NCI-H2081 treated with DMSO at 0.1 percent for 48 hours (cell line): ENCODE data around the gene RAB34.

Source experiments
- DNase-seq: peaks from one replicate; lab custom pipeline; 2025; lab: John Stamatoyannopoulos, UW

RAB34 gene, protein sequence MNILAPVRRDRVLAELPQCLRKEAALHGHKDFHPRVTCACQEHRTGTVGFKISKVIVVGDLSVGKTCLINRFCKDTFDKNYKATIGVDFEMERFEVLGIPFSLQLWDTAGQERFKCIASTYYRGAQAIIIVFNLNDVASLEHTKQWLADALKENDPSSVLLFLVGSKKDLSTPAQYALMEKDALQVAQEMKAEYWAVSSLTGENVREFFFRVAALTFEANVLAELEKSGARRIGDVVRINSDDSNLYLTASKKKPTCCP

DNA sequence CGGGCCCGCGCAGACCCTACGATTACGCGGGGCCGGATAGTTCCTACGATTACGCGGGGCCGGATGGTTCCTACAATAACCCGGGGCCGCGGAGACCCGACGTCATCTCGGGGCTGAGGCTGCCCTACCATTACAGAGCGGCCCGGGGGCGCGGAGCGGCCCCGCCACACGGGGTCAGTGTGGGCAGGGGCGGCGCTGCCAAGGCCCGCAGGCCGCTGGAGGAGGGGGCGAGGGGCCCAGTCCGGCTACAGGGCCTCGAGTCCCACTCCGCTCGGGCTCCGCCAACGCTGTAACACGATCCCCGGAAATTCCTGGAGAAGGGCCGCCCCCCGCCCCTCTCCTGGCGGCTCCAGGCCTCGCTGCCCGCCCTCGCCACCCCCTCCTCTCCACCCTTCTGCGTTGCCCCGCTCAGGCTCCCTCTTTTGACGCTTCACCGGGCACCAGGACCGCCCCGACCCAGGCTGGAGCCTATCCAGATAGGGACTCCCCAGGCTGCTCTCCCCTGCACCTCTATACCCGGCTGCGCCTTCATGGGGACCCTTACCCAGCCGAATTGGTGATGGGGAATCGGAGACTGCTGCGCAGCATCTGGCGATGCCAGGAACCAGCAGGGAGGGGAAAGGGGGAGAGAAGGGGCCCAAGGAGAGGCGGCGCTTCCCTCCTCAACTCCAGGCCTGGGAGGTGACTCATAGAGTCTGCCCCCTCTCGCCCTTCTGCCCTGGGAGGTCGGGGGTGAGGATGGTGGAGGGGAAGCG lies at the start of gene RAB34:
Gene RAB34 (minus strand): TSS at position 291 of the 755 bp plus-strand sequence. CDS start 602 bp downstream, outside the sequence.
- no peak for DNase-seq

DNA sequence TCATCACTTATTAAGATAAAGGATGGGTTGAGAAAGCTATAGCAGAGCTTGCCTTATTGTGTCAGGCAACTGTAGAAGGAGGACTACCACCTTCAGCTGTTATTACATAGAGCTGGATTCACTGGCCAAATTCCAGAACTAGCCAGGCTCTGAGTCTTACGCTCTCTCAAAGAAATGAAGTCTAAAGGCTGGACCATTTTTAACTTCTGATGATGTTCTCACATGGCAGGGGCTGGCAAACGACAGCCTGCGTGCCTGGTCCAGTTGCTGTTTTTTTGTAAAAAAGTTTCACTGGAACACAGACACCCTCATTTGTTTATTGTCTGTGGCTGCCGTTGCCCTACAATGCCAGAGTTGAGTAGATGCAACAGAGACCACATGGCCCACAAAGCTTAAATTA lies 47.4 kb upstream of the RAB34 start:
- no peak for DNase-seq

DNA sequence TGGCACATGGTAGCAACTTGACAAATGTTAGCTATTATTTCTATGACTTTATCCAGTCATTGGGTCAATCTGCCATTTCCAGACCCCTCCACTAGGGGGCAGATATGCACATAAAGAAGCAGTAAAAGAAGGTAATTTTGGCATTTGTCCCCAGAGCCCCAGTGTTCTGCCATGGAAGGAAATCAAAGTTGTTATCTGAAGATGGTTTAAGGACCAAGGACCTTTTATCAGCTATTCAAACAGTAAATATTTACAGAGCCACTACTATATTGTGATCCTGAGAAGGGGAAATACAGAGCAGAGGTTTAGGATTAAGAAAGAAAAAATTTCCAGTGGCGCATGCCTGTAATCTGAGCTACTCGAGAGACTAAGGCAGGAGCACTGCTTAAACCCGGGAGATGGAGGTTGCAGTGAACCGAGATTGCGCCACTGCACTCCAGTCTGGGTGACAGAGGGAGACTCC lies 46.2 kb upstream of the RAB34 start:
- DNase-seq, result no peak

DNA sequence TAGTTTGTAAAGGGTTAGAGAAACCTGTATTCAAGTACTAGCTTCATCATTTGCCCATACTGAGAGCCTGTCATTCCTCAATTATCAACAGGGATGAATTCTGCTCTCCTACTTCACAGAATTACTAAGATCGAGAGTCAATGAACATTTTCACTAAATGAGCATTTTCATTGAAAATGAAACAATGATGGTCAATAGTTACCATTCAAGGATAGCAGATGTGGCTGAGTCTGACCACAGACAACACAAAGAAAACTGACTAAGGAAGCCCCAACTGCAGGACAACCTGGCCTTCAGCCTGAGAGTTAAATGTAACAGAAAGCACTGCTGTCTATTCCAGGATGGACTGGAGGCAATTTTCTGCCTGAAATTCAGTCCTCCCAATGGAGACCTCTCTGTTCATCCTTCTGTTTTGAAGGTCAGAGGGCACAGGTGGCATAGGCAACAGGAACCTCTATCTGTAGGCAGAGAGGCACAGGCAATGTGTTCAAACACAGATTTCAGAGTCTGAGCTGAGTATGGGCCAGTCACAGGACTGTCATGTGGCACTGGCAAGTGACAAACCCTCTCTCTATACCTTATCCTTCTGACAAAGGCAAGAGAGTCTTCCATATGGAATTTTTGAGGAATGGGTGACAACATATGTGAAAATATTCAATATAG lies 45.6 kb upstream of the RAB34 start:
- no peak for DNase-seq

DNA sequence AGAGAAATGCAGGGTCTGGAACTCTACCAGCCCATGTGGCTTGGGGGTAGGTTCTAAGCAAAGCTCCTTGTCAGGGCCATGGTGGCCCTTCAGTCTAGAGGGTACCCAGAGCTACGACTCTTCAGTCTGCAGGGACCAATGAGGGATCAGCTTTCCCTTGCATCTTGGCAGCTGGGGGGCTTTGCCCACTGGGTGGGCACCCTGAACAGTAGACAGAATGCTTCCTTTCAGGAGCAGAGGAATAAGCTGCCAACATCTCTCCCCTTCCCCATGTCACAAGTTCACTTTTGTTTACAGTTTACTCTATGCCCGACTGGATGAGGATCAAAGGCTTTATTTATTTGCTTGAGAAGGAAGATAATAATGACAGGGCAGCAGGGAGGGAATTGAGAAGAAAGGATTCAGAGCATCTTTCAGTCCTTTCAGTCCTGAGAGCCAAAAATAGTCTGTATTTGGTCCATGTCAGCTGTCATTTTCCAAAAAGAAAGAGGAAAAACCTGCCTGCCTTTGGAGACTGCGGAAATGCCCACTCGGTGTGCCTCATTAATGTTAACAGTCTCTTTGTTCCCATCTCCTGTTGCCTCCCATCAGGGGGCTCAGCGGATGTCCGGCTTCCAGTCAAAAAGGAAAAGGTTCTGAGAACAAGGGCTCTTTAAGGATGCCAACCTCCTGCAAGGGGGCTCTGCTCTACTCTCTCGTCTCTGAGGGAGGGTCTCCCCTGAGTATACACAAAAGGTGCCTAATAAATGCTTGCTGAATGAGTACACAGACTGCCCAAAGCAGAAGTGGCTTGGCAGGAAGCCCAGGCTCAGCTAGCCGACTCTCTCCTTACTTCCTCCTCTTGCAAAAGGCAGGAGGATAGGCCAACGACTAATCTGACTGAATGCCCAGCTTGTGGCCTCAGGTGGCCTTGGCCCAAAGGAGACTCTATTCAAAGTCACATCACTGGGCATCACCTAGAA lies 43.2 kb upstream of the RAB34 start:
- no peak for DNase-seq

DNA sequence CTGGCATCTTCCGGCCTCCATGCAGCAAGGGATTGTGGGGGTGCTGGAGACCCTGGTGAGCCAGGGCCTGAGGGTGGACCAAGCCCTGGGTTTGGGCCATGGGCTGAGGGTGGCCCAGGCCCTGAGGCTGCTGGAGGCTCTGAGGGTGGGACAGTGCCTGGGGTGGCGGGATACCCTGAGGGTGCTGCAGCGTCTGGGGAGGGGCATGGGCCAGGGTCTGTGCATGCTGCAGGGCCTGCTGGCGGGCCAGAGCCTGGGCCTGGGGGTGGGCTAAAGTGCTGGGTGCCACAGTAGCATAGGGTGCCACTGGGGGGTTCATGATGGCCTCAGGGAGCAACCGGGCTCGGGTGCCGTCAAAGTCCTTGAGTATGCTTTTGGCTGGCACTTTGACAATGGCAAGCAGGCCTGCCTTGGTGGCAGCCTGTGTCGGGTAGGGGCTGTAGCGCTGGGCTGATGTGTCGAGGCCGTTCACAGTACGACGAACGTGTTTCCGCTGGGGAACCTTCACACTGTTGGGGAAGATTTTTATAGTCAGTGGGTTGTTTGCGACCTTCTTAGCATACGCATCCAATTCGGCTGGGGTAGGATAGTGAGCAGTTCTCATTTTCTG lies 41.7 kb upstream of the RAB34 start:
- DNase-seq, result no peak

DNA sequence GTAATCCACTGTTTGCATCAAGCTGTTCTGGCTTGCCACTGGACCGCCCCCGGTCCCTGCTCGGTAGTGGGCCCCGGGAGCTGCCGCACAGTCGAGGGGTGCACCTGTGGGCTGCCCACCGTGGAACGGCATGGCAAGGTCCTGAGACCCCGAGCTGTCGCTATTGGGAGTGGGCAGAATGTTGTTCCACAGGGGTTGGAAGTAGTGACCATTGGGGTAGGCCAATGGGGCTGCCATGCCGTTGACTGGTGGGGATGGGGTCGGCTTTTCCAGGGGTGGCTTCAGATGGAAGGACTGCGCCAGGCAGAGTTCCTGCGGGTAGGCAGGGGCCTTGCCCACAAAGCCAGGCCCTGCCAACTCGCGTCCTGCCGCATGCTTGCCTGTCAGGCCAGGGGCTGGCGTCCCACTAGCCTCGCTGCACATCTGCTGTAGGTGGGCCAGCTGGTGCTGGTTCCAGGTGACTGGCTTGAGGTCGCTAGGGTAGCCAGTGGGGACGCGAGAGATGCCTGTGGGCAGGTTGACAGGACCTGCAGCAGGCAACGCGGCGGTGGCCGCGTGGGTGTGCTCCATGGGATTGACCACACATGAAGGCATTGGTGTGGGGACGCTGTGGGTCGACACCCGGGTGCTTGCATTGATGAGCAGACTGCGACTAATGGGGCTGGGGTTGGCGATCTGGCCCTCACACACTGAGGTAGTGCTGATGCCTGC lies 40.9 kb upstream of the RAB34 start:
- DNase-seq, result no peak

DNA sequence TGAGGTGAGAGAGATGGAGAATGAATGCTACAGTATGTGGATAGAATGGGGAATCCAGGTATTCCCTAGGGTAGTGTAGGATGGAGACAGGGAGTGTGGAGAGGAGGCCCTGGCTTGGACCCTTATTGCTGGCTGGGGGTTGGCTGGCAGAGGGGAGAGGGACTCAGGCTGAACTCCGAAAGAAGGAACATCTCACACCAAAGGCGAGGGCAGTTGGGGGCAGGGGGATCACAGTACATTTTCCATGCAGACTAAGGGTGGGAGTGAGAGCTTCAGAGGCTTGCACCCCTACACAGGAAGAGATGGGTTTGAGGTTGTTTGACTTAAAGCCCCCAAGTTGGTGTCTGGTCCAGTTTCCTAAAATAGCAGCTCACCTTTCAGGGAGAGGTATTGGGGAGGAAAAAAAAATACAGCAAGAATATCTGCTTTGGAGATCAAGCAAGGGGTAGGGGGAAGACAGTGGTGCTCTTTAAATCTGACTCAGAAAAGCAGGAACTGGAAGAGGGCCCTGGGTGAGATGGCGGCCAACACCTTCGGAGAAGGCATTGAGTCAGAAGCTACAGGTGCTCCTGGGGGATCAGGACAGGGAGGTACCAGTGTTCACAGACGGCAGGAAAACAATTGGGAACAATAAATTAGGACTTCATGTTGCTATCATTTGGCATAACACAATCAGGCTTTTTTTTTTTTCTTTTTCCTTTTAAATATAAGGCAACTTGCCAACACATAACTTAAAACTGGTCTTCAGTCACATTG lies 38.6 kb upstream of the RAB34 start:
- no peak for DNase-seq

DNA sequence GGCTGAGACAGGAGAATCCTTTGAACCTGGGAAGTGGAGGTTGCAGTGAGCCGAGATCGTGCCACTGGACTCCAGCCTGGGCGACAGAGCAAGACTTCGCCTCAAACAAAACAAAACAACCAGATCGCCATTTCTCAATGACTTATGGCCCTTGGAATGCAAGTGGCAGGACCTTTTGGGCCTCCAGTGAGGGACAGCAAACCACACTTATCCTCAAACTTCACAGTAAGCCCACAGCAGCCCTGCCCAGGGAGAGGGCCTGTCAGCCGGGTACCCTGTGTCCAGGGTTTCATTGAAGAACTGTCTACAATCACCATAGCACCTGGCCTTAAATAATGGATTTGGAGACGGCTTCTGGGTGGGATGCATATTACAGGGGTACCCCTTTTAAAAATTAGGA lies 37.8 kb upstream of the RAB34 start:
- DNase-seq, result no peak

DNA sequence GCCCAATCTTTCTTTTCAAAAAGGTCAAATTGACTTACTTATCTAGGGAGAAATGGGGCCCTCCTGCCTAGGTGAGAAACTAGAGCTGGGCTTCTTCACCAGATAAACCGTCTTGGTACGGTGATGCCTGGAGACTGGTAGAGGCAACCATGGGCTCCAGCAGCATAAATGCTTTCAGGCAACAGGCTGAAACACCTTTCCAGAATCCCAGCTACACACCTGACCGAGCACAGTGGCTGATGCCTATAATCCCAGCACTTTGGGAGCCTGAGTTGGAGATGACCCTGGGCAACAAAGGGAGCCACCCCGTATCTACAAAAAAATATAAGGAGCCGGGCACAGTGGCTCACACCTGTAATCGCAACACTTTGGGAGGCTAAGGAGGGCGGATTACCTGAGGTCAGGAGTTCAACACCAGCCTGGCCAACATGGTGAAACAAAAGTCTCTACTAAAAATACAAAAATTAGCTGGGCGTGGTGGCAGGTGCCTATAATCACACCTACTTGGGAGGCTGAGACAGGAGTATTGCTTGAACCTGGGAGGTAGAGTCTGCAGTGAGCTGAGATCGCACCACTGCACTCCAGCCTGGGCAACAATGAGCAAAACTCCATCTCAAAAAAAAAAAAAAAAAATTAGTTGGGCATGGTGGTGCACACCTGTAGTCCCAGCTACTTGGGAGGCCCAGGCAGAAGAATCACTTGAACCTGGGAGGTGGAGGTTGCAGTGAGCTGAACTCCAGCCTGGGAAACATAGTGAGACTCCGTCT lies 34.1 kb upstream of the RAB34 start:
- DNase-seq, result no peak

DNA sequence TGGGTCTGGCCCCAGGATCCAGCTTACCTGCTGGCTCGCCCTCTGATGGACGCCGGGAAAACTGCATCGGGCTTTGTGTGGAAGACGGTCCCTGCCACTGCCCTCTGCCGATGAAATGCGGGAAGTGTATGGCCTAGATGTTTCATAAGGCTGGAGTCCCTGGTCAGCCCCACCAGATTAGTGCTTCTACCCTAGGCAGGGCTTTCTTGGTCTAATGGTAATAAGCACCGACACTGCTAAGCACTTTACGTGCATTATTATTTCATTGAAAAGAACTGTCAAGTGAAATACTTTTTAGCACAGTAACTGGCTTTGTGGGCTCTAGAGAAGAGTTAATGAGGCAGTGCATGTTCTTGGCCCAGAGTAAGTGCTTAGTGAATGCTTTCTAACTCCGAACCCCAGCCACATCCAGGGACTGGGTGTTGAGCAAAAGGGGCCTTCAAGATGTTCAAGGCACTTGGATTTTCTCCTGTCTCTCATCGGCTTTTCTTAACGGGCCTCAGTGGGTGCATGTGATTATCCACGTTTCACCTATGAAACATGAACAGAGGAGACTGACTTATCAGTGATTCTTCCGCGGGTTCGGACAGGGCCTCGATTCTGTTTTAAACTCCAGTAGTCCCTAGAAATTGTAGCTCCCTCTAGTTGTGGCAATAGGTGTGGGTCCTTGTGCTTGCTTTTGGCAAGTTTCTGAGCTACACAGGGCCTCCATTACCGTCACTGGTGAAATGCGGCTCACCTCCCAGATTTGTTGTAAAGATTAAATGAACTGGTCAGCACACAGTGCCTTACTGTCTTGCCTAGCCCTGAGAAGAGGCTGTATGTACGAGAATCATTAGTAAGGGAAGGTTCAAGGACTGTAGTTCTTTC lies 32.7 kb upstream of the RAB34 start:
- peak; percentile 45 for DNase-seq

DNA sequence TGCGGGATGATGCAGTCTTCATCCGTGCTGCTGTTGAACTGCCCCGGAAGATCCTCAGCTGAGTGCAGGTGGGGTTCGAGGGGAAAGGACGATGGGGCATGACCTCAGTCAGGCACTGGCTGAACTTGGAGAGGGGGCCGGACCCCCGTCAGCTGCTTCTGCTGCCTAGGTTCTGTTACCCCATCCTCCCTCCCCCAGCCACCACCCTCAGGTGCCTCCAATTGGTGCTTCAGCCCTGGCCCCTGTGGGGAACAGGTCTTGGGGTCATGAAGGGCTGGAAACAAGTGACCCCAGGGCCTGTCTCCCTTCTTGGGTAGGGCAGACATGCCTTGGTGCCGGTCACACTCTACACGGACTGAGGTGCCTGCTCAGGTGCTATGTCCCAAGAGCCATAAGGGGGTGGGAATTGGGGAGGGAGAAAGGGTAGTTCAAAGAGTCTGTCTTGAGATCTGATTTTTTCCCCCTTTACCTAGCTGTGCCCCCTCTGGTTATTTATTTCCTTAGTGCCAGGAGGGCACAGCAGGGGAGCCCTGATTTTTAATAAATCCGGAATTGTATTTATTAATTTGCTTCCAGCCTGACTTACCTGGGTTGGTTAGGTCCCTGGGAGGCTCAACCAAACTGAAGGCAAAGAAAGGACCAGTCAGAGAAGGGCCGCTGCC lies 32.0 kb upstream of the RAB34 start:
- no peak for DNase-seq

DNA sequence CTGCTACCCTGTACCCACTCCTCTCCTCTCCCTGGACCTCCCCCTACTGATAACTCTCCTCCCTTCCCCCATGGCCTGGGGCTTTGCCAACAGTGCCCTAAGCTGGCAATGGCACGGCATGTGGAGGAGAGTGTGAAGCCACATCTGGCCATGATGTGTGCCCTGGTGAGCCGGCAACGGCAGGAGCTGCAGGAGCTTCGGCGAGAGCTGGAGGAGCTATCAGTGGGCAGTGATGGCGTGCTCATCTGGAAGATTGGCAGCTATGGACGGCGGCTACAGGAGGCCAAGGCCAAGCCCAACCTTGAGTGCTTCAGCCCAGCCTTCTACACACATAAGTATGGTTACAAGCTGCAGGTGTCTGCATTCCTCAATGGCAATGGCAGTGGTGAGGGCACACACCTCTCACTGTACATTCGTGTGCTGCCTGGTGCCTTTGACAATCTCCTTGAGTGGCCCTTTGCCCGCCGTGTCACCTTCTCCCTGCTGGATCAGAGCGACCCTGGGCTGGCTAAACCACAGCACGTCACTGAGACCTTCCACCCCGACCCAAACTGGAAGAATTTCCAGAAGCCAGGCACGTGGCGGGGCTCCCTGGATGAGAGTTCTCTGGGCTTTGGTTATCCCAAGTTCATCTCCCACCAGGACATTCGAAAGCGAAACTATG lies 31.3 kb upstream of the RAB34 start:
- no peak for DNase-seq

DNA sequence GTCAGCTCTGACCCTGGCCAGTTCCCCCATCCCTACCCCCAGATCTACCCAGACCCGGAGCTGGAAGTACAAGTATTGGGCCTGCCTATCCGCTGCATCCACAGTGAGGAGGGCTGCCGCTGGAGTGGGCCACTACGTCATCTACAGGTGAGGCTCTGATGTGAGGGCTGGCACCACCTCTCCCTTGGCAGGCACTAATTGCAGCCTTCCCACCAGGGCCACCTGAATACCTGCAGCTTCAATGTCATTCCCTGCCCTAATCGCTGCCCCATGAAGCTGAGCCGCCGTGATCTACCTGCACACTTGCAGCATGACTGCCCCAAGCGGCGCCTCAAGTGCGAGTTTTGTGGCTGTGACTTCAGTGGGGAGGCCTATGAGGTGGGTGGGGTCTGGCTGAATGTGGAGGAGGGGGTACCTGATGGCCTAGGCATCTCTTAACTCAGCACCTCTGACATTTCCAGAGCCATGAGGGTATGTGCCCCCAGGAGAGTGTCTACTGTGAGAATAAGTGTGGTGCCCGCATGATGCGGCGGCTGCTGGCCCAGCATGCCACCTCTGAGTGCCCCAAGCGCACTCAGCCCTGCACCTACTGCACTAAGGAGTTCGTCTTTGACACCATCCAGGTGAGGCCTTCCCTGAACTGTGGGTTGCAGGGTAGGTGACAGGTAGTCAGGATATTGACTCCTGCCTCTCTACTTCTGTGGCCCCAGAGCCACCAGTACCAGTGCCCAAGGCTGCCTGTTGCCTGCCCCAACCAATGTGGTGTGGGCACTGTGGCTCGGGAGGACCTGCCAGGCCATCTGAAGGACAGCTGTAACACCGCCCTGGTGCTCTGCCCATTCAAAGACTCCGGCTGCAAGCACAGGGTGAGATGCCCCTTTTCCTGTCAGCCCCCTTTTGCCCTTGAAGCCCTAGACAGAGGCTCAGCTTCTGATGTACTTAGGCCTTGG lies 30.4 kb upstream of the RAB34 start:
- no peak for DNase-seq

DNA sequence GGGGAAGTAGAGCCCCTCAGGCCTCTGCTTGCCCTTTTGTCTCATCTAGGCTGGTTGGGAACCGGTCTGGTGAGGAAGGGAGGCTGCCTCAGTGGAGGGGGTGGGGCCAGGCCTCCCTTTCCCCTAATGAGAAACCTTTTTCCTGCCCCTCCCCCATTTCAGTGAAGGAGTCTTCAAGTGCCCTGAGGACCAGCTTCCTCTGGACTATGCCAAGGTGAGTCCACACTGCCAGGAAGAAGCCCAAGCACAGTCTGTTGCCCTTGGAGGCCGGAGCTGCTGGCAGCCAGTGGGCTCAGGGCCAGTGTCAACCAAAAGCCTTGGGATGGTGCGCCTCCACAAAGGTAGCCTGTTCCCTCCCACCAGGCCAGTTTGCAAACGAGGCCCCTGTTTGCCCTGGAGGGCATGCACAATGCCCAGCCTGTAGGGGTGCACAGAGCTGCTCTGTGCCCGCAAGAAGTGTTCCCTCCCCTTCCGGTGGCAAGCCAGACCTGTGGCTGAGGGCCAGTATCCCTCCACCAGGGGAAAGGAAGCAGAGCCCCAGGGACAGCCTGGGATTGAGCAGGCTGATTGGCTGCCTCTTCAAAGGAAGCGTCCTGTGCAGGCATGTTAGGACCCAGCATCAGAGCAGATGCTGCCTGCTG lies 29.5 kb upstream of the RAB34 start:
- no peak for DNase-seq
